Measurements from ENCODE around the gene APBB2.

APBB2 gene

DNA sequence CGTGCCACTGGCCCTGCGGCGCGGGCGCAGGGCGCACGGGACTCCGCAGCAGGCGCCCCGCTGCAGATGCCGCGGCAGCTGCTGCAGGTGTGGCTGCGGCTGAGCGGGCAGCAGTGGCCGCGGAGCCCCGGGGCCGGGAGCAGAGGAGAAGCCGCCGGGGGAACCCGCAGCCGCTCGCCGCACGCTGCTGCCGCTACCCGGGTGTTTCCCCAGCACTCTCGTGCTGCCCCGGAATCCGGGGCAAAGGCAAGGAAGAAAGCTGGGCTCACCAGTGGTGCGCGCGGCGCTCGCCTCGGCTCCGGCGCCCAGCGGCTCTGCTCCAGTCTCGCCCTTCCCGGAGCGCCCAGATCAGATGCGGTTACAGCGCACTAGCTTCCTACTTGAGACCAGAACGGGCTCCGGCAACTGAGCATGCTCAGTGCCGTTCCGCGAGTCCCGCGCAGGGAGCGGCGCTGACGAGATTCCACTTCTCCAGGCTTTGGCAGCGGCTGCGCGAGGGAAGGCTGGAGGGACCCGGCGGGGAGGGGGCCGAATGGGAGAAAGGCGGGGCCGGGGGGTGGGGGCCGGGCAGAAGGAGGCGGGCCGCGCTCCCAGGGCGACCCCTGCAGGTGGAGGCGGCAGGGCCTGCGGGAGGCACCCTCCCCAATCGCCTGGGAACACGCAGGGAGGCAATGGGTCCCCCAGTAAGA, at the start of gene APBB2:
TSS of gene APBB2 (minus strand) at position 407 of the 689 bp plus-strand sequence. CDS start 181,288 bp downstream, outside the sequence.
- DNase-seq, result peak; percentile 36

DNA sequence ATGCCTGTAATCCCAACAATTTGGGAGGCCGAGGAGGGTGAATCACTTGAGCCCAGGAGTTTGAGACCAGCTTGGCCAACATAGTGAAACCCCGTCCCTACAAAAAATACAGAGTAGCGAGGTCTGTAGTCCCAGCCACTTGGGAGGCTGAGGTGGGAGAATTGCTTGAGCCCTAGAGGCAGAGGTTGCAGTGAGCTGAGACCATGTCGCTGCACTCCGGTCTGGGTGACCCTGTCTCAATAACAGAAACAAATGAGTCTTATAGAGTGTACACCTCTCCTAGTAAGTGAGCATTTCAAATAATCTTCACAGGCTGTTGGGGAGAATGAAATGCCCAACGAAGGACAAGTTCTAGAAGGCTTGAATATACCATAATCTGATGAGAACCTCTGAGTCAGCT, 47.9 kb upstream of the APBB2 start:
- no peak for DNase-seq

DNA sequence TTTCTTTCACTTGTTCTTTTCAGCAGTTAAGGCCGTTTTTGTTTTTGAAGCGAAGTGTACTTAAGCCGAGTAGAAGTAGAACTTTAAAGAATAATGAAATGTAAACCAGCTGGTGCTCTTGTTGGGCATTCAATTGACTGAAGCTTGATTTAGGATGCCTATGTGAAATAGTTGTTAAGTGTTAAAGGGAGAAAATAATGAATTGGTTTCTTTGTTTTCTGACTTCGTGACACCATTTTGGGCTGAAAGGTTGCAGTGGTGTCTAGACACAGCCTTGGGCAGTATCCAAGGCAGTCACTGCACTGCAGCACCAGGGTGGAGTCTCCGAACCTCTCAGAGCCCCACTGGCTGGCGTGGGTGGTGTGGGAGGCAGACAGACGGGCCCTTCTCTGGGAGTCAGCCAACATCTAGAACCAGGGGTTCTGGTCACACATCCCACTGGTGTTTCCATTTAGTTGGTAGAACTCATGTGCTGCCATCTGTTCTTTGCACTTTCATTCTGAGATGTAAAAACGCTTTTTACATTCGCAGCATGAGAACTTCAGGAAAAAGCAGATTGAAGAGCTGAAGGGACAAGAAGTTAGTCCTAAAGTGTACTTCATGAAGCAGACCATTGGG, 45.9 kb upstream of the APBB2 start:
- DNase-seq, result no peak

DNA sequence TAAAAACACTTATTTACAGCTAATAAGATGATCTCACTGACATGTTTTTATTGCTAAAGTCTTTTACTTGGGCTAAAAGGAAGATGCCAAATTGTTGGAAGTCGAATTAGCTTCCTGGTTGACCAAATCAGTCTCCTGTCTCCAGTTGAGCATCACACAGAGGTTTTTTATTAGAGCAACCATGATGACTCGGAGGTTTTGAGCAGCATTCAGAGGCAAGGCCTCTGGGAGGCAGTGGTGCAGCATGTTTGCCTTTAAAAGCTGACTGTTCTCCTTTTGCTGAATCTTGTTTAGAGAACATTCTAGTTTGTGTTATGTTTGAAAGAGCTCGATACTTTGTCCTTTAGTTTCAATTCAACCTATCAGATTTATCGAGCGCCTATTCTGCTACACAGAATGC, 44.4 kb upstream of the APBB2 start:
- no peak for DNase-seq

DNA sequence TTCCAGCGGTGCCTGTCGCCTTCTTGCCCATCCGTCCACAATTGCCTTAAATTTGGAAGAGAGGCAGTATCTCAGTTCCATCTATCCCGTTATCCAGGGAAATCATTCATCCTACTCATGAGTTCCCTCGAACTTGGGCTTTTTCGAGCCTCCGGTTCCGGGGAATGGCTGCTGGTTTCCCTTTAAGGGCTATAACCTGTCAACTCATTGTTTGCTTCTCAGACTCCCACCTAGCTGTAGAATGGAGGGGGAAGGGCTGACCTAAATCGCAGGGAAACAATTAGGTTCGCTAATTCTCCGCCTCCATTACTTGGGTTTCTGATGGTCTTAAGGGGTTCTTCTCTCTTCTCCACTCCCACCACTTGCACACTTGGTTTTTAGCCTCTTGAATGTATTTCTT, 43.6 kb upstream of the APBB2 start:
- no peak for DNase-seq

DNA sequence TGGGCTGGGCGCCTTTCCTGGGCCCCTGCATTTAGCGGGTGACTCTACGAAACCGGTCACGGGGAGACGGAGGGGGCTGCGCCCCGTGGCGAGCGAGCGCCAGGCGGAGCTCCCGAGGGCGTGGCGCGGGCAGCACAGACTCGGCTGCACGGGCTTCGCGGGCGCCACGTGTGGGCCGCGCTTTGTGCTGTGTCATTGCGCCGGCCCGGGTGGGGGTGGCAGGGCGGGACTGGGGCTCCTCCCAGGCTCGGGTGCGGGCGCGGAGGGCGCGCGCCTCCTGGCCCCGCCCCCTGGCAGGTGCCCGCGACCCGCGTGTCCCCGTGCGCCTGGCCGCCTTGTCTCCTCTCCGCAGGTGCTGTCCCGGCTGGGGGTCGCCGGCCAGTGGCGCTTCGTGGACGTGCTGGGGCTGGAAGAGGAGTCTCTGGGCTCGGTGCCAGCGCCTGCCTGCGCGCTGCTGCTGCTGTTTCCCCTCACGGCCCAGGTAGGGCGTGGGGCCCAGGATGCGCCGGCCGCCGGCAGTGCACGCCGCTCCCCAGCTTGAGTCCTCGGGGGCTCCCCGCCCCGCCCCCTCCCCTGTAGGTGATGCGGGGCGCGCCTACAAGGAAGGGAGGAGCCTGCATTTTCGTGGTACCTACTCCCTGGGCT, 43.0 kb upstream of the APBB2 start:
- peak; percentile 4 for DNase-seq

DNA sequence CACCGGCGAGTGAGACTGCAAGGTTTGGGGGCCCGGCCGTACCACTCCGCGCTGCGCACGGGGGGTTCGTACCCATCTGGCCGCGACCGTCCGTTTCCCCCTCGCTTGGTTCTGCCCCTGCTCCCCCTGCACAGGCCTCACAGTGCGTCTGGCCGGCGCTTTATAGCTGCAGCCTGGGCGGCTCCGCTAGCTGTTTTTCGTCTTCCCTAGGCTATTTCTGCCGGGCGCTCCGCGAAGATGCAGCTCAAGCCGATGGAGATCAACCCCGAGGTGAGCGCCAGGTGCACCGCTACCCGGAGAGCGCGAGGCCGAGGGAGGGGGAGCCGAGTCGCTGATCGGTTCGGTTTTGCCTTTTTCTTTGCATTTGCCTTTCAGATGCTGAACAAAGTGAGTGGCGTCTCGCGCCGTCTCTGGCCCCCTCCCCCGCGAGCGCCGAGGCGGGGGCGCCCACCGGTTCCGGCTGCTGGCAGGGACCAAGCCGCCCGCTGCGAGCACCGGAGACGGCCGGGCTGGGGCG, 42.5 kb upstream of the APBB2 start, which contains the start of gene UCHL1:
TSS of gene UCHL1 (plus strand) at position 189 of the 517 bp plus-strand sequence. CDS start at position 238, 49 bp downstream.
- DNase-seq, result no peak

DNA sequence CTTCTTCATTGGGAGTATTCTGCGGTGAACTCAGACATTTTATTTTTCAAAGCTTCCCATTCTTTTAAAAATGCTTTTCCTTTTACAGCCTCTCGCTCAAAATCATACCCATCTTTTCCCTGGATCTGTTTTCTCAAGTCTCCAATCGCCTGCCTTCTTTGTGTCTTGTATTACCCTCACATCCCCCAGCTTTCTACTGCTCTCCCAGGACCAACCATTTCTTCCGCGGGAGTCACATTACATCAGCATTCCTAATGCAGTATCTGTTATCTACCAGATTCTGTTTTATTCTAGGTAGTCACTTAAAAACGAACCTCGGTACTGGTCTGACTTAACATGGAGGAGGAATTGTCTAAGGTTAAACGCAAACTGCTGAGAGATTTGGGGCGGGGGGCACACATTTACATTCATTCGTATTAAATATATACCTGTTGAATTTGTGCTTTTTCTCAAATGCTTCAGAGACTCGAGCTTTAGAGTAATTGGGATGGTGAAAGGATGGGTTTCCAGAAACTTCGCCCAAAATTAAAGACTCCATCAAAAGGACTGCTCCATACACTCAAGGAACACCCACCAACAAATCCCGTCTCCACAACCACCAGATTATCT, 41.9 kb upstream of the APBB2 start:
- no peak for DNase-seq

DNA sequence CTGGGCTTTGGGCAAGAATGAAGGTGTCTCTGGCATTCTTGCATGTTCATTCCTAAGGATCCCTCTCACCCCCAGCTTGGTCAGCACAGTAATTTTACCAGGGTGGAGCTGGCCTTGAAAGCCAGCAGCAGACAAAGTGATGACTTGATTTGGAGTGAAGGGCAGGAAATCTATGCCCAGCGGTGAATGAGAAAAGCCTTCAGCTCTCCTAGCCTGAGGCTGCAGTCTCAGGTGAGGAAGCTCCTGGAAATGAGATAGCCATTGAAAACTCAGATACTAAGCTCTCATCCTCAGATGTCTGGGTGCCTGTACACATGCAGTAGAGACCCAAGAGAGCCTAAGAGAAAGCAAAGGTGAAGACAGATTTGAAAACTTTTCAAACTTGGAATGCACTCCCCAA, 31.6 kb upstream of the APBB2 start:
- no peak for DNase-seq

DNA sequence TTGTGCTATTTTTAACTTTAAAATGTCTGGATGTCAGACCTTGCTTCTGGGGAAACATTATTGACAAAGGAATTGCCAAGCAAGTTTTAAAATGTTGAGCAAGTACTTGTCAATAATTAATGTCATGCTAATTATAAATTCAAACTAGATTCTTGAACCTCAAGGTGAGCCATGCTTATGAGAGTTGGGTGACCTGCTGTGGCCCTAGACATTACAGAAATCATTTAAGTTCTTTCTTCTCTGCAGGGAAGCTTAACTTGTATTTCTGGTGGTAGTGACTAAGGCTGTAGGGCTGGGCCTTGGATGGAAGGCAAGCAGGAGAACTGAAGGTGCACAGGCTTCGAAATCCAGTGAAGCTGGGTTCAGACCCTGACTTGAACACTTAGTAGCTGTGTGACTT, 27.6 kb upstream of the APBB2 start:
- no peak for DNase-seq

DNA sequence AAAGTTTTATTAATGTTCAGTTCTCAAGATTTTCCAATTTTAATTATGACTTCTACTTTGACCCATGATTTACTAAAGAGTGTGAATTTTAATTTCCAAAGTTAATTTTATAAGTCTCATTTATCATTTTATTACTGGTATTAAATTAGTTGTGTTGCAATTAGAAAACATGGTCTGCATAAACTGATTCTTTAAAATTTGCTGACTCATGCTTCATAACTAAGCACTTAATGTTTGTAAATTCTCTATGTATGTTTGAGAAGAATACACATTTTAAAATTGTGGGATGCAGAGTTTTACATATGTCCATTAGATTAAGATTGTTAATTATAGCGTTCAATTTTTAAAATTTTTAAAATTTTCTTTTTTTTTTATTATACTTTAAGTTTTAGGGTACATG, 22.2 kb upstream of the APBB2 start:
- no peak for DNase-seq

DNA sequence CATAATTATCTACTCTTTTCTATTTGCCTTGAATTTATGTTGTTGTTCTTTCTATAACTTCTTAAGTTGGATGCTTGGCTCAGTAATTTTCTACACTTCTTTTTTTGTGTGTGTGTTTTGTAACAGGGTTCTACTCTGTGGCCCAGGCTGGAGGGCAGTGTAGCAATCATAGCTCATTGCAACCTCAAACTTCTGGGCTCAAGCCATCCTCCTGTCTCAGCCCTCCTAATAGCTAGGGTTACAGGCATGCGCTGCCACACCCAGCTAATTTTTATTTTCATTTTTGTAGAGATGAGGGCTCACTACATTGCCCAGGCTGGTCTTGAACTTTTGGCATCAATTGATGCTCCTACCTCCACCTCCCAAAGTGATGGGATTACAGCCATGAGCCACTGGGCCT, 21.7 kb upstream of the APBB2 start:
- no peak for DNase-seq

DNA sequence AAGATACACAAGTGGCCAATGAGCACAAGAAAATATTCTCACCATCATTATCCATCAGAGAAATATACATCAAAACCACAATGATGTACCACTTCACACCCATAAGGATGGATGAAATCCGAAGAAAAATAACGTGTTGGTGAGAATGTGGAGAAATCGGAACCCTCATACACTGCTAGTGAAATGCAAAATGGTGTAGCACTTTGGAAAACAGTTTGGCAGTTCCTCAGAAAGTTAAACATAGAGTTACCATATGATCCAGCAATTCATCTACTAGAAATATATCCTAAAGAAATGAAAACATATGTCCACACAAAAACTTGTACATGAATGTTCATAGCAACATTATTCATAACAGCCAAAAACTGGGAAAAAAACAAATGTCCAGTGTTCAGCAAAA, 18.5 kb upstream of the APBB2 start:
- no peak for DNase-seq

DNA sequence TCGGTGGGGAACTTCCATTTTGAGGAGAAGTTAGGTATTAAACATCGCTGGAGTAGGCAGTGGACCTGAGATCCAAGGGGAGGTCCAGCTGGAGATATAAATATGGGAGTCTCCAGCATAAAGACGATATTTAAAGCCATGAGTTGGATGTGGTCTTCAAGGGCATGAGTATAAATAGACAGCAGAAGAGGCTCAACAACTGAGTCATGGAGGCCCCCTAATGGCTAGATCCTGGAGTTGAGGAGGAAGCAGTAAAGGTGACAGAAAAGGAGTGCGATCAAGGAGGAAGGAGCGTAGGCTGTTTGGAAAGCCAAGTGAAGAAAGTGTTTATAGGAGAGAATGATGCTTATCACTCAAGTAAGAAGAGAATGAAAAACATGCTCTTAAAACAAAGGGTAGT, 18.1 kb upstream of the APBB2 start:
- DNase-seq, result no peak

DNA sequence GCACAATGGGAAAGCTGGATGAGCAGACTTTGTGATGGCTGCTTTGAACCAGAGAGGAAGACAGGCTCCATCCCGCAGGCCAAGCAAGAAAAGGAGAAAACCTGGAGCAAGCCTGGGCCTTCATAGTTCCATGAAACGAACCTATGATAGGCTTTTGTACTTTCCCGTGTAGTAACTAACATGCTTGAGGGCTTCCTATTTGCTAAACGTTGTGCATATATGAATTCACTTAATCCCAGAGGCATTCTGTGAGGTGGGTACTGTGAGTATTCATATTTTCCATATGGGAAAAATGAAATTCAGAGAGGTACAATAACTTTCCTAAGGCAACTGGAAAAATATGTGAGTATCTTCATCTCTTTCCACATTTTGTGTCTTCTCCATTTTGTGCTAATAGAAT, 13.6 kb upstream of the APBB2 start:
- DNase-seq, result no peak

DNA sequence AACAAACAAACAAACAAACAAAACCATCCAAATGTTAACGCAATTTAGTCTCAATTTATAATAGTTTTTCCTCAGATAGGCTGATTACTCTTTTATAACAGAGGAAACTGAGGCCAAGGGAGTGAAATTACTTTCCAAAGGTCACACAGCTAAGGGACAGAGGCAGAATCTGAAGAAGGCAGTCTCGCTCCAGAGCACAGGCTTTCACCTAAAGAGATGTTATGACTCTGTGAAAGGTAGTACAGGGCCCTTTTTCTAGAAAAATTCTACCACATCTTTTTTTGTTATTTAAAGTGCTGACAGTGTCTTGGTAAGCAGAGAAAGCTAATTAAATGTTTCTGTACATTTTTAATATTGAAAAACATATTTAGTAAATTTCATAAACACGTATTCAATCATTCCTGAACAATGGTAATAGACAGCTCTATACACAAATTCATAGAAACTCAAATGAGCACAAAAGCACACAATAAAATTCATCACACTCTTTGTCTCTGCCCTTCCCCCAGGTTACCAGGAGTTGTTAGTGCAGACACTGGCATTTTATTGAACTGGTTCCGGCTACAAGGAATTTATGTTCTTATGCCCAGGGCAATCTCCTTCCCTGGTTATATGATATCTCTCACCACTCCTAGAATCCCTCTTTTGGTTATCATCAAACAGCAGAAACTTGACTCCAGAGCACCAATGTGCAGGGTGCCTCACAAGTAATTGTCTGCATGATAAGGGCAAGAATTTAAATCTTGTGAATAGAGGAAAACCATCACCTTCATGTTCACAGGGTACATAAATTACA, 7.7 kb upstream of the APBB2 start:
- DNase-seq, result no peak

DNA sequence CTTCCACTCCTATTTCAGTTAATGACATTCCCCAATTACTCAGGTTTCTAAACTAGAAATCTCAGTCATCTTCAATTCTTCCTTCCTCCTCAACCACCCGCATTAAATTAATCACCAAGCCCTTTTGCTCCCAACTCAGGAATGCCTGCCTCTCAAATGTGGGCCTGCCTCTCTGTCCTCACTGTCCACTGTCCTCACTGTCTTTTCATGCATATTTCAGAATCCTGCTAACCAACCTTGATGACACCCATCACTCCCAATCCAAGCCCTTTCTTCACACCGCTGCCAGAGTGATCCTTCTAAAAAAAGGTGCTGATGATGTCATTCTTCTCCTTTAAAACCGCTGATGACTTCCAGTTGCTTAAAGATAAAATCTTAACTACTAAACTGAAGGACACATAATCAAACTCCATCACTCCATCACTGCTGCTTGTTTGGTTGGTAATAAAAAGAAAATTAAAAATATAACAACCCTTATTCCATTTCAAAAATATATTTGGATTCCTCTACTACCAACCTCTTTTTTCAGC, 5.1 kb upstream of the APBB2 start:
- no peak for DNase-seq

DNA sequence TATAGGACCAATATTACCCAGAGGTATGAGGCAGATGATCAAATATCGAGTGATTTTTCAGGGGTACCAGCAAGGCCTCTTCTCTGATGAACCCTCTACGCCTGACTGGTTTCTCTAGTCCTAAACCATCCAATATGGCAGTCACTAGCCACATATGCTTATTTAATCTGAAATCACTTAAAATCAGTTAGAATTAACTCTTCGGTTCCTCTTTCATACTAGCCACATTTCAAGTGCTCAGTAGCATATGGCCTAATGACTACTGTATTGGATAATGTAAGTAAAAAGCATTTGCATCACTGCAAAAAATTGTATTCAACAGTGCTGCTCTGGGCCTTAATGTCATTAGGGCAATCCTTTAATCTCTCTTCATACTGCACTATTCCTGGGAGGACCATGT, 4.4 kb upstream of the APBB2 start:
- no peak for DNase-seq

DNA sequence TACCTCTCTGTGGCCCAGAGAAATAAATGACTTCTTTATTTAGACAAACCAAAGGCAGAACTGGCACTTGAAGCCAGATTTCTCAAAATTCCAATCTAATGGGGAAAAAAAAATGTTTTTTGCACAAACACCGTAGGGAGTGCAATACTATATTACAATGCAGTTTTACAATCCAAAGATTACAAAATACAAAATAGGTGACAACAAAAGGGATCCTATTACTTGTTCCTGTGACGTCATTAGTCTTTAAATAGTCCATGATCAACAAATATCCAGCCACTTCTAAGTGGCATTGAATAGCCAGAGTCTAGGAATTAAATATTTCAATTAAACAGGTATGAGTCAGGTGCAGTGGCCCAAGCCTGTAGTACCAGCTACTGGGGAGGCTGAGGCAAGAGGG, 3.0 kb upstream of the APBB2 start:
- no peak for DNase-seq

DNA sequence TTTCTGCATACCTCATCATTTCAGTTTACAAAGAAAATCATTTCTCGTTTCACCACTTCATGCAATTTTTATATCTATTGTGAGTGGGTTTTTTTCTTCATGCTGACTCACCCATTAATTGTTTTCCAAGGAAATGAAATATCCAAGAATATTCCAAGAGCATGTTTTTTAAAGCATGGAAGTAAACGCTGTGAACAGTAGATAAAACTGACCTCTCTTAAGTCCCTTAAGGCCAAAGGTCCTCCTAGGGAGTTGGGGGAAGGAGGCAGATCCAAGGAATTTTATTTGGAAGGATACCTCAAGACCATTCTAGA, 2.6 kb upstream of the APBB2 start:
- DNase-seq, result no peak

DNA sequence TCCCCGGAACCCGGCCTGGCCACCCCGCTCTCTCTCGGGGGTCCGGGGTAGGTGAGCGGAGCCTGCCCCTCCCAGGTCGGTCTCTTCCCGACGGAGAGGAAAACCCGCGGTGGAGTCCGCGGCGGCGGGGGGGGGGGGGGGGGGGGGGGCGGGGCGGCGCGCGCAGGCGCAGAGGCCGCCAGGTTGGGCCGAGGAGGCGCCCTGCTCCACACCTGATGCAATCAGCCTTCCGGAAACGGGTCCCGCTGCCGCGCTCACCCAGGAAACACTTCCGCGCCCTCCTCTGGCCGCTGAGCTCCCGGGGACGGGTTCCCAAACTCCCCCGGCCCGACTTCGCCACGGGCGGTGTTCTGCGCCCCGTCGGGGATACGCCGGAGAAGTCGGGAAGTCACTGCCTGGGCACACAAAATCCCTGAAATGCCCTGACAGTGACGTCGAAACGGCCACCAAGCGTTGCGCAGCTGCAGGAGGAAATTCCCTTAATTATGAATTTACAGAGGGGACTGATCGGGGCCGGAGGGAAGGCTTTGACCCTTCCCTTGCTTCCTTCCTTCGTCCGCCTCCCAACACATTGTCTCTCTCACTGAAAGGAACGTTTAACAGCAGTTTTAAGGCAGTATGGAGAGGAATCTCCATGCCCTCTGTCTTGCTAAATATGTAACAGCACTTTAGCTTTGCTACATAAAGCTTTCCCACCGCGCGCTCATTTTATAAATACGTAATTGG, 2.1 kb upstream of the APBB2 start:
- DNase-seq, result peak; percentile 43

DNA sequence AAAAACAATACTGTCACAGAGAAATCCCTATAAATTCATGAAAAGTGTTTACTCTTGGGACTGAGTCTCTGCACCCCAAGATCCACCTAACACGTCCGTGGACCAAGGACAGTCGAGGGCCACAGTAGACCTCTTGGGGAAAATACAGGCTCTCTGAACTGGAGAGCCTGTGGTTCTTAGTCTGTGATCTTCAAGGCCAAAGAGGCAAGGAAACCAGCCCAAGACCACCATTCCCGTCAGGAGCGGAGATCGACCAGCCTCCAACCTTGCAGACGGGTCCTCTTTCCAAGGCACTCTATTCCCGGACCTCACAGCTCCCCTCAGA, 1.6 kb upstream of the APBB2 start:
- no peak for DNase-seq
